IMR-90 (cell line): ENCODE measurements around the gene SLC3A2. TPM values are rescaled to one million over a fixed set of nuclear protein-coding genes. Genes with fewer than 3 reads are reported as not detected.

Source experiments
- ATAC-seq: fragments of 200-7000 bp; cut with Tn5 transposase; 2 replicates; pipeline ENCODE4 v1.9.1; 2020; ENCODE audit warnings: low read depth, mild to moderate bottlenecking, moderate library complexity
- BruUV-seq: library from RNA; stranded (reverse); fragments of 400-500 nt; replicated peaks from 2 replicates; lab custom pipeline; 2021; lab: Mats Ljungman, UMichigan
- CTCF ChIA-PET: fragments of 300-600 bp; formaldehyde crosslinking; extraction: SDS; loops from one replicate; lab custom pipeline; 2021; ENCODE audit warnings: antibody characterized with exemption; lab: Yijun Ruan, JAX
- POLR2A ChIA-PET: fragments of 300-600 bp; sonication (Branson Sonifier 250); formaldehyde crosslinking; loops from one replicate; lab custom pipeline; 2022; ENCODE audit warnings: antibody characterized with exemption; ENCODE audit not compliant: unreplicated experiment; lab: Charles Lee
- DNase-seq: peaks from one replicate; pipeline ENCODE4 v3.0.0; 2013
- H2AFZ ChIP-seq: replicated peaks from 2 replicates; pipeline ENCODE3; 2013; ENCODE audit warnings: low read length, mild to moderate bottlenecking; ENCODE audit not compliant: poor library complexity
- H2AK5ac ChIP-seq: 2 replicates; pipeline ENCODE4 v1.6.1; 2013; ENCODE audit warnings: low read depth, low read length, inconsistent platforms
- H2AK9ac ChIP-seq: replicated peaks from 2 replicates; pipeline ENCODE3; 2013; ENCODE audit warnings: mild to moderate bottlenecking, low read depth, low read length, moderate library complexity; ENCODE audit not compliant: poor library complexity
- H2BK120ac ChIP-seq: 2 replicates; pipeline ENCODE4 v1.6.1; 2013; ENCODE audit warnings: low read depth, low read length, inconsistent platforms
- H2BK15ac ChIP-seq: 3 replicates; pipeline ENCODE4 v1.6.1; 2013; ENCODE audit warnings: low read depth, low read length, inconsistent platforms
- H2BK20ac ChIP-seq: 2 replicates; pipeline ENCODE4 v1.6.1; 2013; ENCODE audit warnings: low read depth, mild to moderate bottlenecking, inconsistent platforms, low read length, moderate library complexity
- H2BK5ac ChIP-seq: 2 replicates; pipeline ENCODE4 v1.6.1; 2013; ENCODE audit warnings: mild to moderate bottlenecking, low read depth, low read length, inconsistent platforms; ENCODE audit not compliant: poor library complexity, severe bottlenecking
- H3K14ac ChIP-seq: replicated peaks from 2 replicates; pipeline ENCODE4 v1.6.1; 2013; ENCODE audit warnings: low read depth, low read length, inconsistent platforms
- H3K18ac ChIP-seq: 2 replicates; pipeline ENCODE4 v1.6.1; 2013; ENCODE audit warnings: low read depth, low read length, control low read depth
- H3K23ac ChIP-seq: 2 replicates; pipeline ENCODE4 v1.6.1; 2013; ENCODE audit warnings: low read depth, low read length, inconsistent platforms
- H3K27ac ChIP-seq: 2 replicates; pipeline ENCODE4 v1.5.1; 2013; ENCODE audit warnings: mild to moderate bottlenecking, control low read depth, low read length; ENCODE audit not compliant: insufficient read depth
- H3K27me3 ChIP-seq: 2 replicates; pipeline ENCODE4 v1.6.1; 2013; ENCODE audit warnings: low read length; ENCODE audit not compliant: control insufficient read depth, insufficient read depth
- H3K36me3 ChIP-seq: 2 replicates; pipeline ENCODE4 v1.6.1; 2013; ENCODE audit warnings: low read length, mixed read lengths; ENCODE audit not compliant: control insufficient read depth, insufficient read depth
- H3K4ac ChIP-seq: 2 replicates; pipeline ENCODE4 v1.6.1; 2013; ENCODE audit warnings: low read depth, low read length, inconsistent platforms
- H3K4me1 ChIP-seq: 2 replicates; pipeline ENCODE4 v1.6.1; 2013; ENCODE audit warnings: low read length, mixed read lengths; ENCODE audit not compliant: control insufficient read depth, insufficient read depth
- H3K4me2 ChIP-seq: 2 replicates; pipeline ENCODE4 v1.6.1; 2013; ENCODE audit warnings: low read depth, mild to moderate bottlenecking, control low read depth, low read length, moderate library complexity
- H3K4me3 ChIP-seq: 2 replicates; pipeline ENCODE4 v1.5.1; 2013; ENCODE audit warnings: low read depth, mild to moderate bottlenecking, control low read depth, low read length, moderate library complexity; ENCODE audit not compliant: insufficient read depth
- H3K56ac ChIP-seq: 2 replicates; pipeline ENCODE4 v1.6.1; 2013; ENCODE audit warnings: low read length, inconsistent platforms; ENCODE audit not compliant: insufficient read depth; ENCODE audit errors: extremely low read depth
- H3K79me1 ChIP-seq, 2 experiments: 2 replicates each; pipeline ENCODE4 v1.6.1; 2013; ENCODE audit warnings: low read length in 2 of 2, inconsistent platforms in 1 of 2, low read depth in 1 of 2
- H3K9ac ChIP-seq: 2 replicates; pipeline ENCODE4 v1.6.1; 2013; ENCODE audit warnings: low read depth, low read length, control low read depth
- H3K9me1 ChIP-seq: 2 replicates; pipeline ENCODE4 v1.6.1; 2013; ENCODE audit warnings: low read length, inconsistent platforms; ENCODE audit not compliant: insufficient read depth
- H3K9me3 ChIP-seq: 2 replicates; pipeline ENCODE4 v1.6.1; 2013; ENCODE audit warnings: low read length; ENCODE audit not compliant: control insufficient read depth, insufficient read depth
- H4K20me1 ChIP-seq: 2 replicates; pipeline ENCODE4 v1.6.1; 2013; ENCODE audit warnings: low read length, inconsistent platforms; ENCODE audit not compliant: insufficient read depth
- H4K5ac ChIP-seq: 2 replicates; pipeline ENCODE4 v1.6.1; 2013; ENCODE audit warnings: mild to moderate bottlenecking, low read depth, low read length, control low read depth
- H4K8ac ChIP-seq, 2 experiments: 2 replicates each; pipeline ENCODE4 v1.6.1; 2013; ENCODE audit warnings: low read depth in 2 of 2, low read length in 2 of 2, control low read depth in 1 of 2, inconsistent platforms in 1 of 2
- H4K91ac ChIP-seq: 2 replicates; pipeline ENCODE4 v1.6.1; 2013; ENCODE audit warnings: low read depth, low read length, inconsistent platforms; ENCODE audit not compliant: insufficient read depth
- ELK1 ChIP-seq: fragments of 150-350 bp; IDR thresholded peaks from 2 replicates; pipeline ENCODE4 v1.6.1; 2016; ENCODE audit warnings: low read depth, mild to moderate bottlenecking, low read length, moderate library complexity, borderline replicate concordance
- MXI1 ChIP-seq: IDR thresholded peaks from 2 replicates; pipeline ENCODE4 v1.6.1; 2012; ENCODE audit warnings: low read depth, mild to moderate bottlenecking, low read length, moderate library complexity, borderline replicate concordance
- WGBS, 2 experiments: methylation state at CpG; one replicate each; pipeline versions ENCODE4 v1.1.5 to v1.1.7; 2013; ENCODE audit warnings: missing lambda C conversion rate in 2 of 2; ENCODE audit not compliant: insufficient read length in 1 of 2; ENCODE audit errors: extremely low coverage in 2 of 2; 5-methylcytosine and 5-hydroxymethylcytosine counted together
- dilution Hi-C: fragments of 300-500 bp; cut with HindIII; formaldehyde crosslinking; loops from one replicate; pipeline ENCODE4 v1.14.3; 2018; ENCODE audit warnings: low sequenced_read_pairs; ENCODE audit not compliant: unreplicated experiment
- in situ Hi-C: fragments of 300-500 bp; cut with MboI; formaldehyde crosslinking; loops from 3 replicates; pipeline ENCODE4 v1.14.3; 2019; ENCODE audit warnings: low sequenced_read_pairs, inconsistent platforms, mixed read lengths
- intact Hi-C: fragments of 100-400 bp; cut with micrococcal nuclease; formaldehyde crosslinking; loops from 2 replicates; pipeline ENCODE4 v1.10.0; 2022
- polyA plus RNA-seq, 3 experiments: library from polyadenylated mRNA; depleted of rRNA; stranded (reverse); fragments of >200 nt; gene quantifications; 2 replicates each; pipeline ENCODE4 v1.2.3, GENCODE V29; 2012; ENCODE audit warnings: low replicate concordance in 1 of 3
- total RNA-seq: library from RNA; depleted of rRNA; stranded (reverse); fragments of >200 nt; gene quantifications from 2 replicates; pipeline ENCODE4 v1.2.3, GENCODE V29; 2012

The SLC3A2 gene
- total and polyA plus RNA-seq, 2 of the 4 experiments (the other 2 are of a cell fraction) = 140 to 239 TPM

- Histone ChIP-seq H3K56ac (no peak overlapping the region), H3K9ac (no peak overlapping the region), H3K14ac (no peak overlapping the region), H3K27ac (no peak overlapping the region), H3K23ac (no peak overlapping the region), H3K79me1 (no peaks in the 10 kb centered on the region), H4K91ac (no peak overlapping the region), H3K9me1 (no peaks in the 10 kb centered on the region), H3K27me3 (peaks cover 70% of the 10 kb centered on the region), H2BK120ac (no peak overlapping the region), H2BK20ac (no peak overlapping the region), H2BK15ac (no peak overlapping the region), H3K4ac (no peak overlapping the region), H4K5ac (no peak overlapping the region), H3K4me2 (no peak overlapping the region), H2AFZ (no peak overlapping the region), H2AK5ac (no peak overlapping the region), H4K8ac (no peak overlapping the region), H2BK5ac (no peak overlapping the region), H2AK9ac (no peak overlapping the region), H3K4me3 (no peak overlapping the region), H3K36me3 (no peaks in the 10 kb centered on the region), H3K9me3 (no peaks in the 10 kb centered on the region; the same call in 1 of the 2 replicates), H3K18ac (no peak overlapping the region), H3K4me1 (peaks cover 8% of the 10 kb centered on the region; the same call in 1 of the 2 replicates), H4K20me1 (no peaks in the 10 kb centered on the region)
- TF ChIP-seq MXI1 (no peak), ELK1 (no peak)
- dilution Hi-C loops = no loop called here
- POLR2A ChIA-PET = no interaction called here
- DNase-seq = no peak
- intact Hi-C loops = no loop called here
- in situ Hi-C loops = no loop called here
- CTCF ChIA-PET = interaction anchor here (1.0 kb wide), 1 partner anchor 17 kb away, joined by 3 read pairs; no protein-coding TSS in a partner anchor
- no TSS peak for BruUV-seq
- ATAC-seq = no peak
- no CpG with 5 or more reads among the region's 13 CpGs for WGBS, 2 experiments
Observed at GRCh38 chr11:62928011-62928410, 47.3 kb downstream of the SLC3A2 start.
